Forelimb muscle (tissue), 1 donor: ENCODE data around the gene COMMD2. TPM values are rescaled to one million over a fixed set of nuclear protein-coding genes. Genes with fewer than 3 reads are reported as not detected.

Experiments used
- DNase-seq: peaks from one replicate; pipeline ENCODE4 v3.0.0-alpha.2; 2013; ENCODE audit warnings: low read depth
- polyA plus RNA-seq: library from polyadenylated mRNA; unstranded; fragments of 120-200 nt; gene quantifications from one replicate; pipeline ENCODE4 v1.2.1, GENCODE V29; 2013; ENCODE audit not compliant: insufficient read length

The COMMD2 gene
- polyA plus RNA-seq, 1 donor, result 30.9 TPM

DNA sequence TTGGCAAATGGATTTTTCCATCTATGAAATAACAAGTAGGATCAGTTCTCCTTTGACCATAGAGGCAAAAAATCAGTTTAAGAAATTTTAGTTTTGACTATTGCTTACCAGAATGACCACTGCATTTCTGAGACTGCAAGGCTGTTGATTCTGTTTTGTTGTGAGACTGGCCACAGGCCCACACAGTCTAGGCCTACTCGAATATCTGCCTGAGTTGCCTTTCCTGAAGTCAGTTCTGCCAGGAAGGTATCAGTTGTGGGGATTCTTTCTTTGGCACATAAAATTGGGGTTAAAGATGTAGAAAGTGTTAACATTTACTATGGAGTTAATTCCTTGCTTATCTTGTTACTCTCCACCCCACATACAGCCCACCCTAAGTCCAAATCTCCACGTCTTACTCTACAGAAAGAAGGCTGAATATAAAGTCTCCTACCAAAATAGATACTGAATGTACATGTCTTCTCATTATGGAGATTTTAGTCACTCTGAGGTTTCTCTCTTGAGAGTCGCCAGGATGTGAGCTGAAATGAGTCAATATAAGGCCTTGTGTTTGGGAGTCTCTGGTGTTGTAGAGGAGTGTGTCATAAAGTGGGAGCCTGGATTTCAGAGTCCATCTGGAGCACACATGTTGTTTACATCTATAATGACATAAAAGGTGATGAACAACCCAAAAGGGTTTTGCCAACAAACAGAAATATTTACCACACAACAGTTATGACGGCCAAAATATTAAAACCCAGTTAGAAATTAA, 49.4 kb downstream of the COMMD2 start:
- DNase-seq, result peak; percentile 19

DNA sequence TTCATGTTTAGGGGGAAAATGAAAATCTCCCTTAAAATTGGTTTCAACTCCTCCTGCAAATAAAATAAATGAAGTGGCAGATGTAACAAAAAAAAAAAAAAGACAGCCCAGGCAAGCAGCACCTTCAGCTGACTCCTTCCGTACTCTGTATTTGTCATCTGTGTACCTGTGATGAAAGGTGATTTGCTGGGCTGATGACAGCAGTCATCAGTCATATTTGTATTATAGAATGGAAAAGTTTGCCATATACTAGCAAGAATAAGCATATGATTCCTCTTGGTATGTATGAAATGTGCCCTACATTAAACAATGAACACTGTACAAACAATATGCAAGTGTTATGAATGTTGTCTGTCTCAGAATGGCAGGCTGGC, 50.3 kb downstream of the COMMD2 start:
- no peak for DNase-seq

DNA sequence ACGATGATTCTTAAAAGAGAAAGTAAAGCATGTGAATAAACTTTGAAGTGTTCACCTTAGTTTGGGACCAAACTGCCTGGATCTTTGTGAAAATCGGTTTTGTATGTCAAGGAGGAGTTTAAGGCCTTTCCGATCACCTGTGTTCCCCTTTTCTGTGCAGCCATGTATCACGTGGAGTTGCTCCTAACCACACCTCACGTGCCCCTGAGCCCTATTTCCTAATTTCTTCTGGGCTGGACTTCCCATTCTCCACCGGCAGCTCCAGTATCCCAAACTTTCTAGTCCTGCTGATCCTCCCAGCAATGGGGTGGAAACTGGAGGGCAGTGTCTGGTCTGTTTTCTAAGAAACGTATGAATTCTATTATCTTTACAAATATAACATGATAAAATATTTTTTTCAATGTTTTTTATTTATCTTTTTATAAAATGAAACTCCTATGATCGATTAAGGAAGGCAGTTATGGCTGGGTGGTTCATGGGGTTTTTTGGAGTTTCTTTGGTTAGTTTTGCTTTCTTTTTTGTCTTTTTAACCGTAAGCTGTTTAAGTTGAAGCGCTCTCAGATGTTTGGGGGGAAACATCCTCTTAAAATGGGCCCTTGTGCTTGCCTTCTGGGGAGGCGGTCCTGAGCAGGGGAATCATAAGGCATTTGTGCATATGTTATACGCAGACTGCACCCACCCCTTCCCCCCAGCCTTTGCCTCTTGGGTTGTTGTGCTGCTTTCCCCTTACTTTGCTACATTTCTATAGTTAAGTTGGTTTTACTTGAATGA, 50.9 kb downstream of the COMMD2 start:
- no peak for DNase-seq

Other genes with a start within 250 kb of the COMMD2 start
- 71.8 TPM for gene WWTR1, start 94.5 kb downstream of the COMMD2 start, polyA plus RNA-seq
- gene ANKUB1, start 40.1 kb upstream of the COMMD2 start, polyA plus RNA-seq, result not detected
- gene RNF13, start 60.7 kb upstream of the COMMD2 start, polyA plus RNA-seq, result 33.2 TPM
- gene PFN2, start 218.4 kb upstream of the COMMD2 start, polyA plus RNA-seq, result 271 TPM